GM20431 (cell line): ENCODE measurements around the gene ANAPC7.
"Not testable (repeated sequence)": the region's sequence is repeated elsewhere in the genome, so short reads cannot be mapped to it uniquely, and the experiment has no call there.

Experiments
- in situ Hi-C: fragments of 300-500 bp; cut with MseI, MboI; formaldehyde crosslinking; loops from one replicate; pipeline ENCODE4 v1.15.0; 2020; ENCODE audit warnings: low sequenced_read_pairs; ENCODE audit not compliant: unreplicated experiment

ANAPC7 gene

DNA sequence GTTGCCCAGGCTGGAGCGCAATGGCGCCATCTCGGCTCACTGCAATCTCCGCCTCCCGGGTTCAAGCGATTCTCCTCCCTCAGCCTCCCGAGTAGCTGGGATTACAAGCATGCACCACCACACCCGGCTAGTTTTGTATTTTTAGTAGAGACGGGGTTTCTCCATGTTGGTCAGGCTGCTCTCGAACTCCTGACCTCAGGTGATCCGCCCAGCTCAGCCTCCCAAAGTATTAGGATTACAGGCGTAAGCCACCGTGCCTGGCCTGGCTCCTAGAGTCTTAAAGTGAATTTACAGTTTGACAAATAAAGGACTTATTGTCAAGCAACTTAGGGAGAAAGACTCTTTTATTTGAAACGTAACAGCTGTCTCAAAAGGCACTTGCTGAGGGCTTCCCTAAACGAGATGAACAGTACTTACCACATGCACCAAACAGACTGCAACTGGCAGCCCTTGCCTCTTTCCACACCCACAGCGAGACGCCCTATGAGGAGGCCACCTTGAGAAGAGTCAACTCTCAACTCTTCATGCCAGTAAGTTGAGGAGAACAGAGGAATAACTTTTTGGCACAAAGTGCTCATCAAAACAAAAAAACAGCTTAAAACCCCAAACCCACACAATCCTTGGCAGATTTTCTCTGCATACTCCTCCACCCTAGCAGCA lies 25.2 kb downstream of the ANAPC7 start:
- in situ Hi-C loops, result not testable (repeated sequence)

- in situ Hi-C loops, result no loop called here
Observed at GRCh38 chr12:110373962-110374611, 29.4 kb downstream of the ANAPC7 start.

GRCh38 chr12:110373425-110373824 lies 30.1 kb downstream of the ANAPC7 start:
- in situ Hi-C loops, result no loop called here

GRCh38 chr12:110373025-110373424 lies 30.5 kb downstream of the ANAPC7 start:
- in situ Hi-C loops, result no loop called here

DNA sequence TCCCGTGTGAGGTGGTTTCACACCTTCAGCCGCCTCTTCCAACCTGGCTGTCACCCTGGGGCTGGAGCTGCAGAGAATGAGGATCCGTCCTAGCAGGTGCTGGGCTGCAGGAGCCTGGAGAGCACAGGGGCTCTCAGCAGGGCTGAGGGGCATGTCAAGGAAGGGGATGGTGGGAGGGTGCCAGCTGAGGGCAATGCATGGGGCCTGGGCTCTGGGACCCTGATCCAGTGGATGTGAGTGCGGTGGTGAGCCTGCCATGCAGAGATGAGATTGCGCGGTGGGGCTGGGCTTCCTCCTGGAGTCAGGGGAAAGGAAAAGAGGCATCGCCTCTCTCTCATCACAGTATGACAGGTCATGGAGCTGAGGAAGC lies 31.5 kb downstream of the ANAPC7 start:
- in situ Hi-C loops, result no loop called here

GRCh38 chr12:110371408-110372055 lies 32.0 kb downstream of the ANAPC7 start:
- in situ Hi-C loops, result no loop called here

GRCh38 chr12:110370732-110371231 lies 32.7 kb downstream of the ANAPC7 start:
- in situ Hi-C loops, result no loop called here

- in situ Hi-C loops, result no loop called here
Observed at GRCh38 chr12:110369992-110370391, 33.5 kb downstream of the ANAPC7 start.

GRCh38 chr12:110367181-110367864 lies 36.2 kb downstream of the ANAPC7 start:
- in situ Hi-C loops, result no loop called here

- in situ Hi-C loops, result no loop called here
Observed at GRCh38 chr12:110366321-110367142, 37.0 kb downstream of the ANAPC7 start.

GRCh38 chr12:110365489-110366320 lies 37.8 kb downstream of the ANAPC7 start:
- in situ Hi-C loops, result no loop called here

DNA sequence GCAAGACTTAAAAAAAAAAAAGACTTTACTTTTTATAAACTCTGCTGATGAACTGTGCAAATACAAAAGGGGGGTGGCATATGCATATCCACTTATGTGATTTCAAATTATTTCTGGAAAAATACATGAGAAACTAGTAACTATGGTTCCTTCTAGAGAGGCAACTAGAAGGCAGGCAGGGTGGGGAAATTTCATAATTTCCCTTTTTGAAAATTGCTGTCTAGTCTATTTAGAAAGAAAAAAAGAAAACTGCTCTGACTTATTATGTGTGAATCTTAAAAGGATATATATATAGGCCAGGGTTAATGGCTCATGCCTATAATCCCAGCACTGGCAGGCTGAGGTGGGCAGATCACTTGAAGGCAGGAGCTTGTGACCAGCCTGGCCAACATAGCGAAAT lies 42.3 kb downstream of the ANAPC7 start:
- in situ Hi-C loops, result no loop called here

GRCh38 chr12:110358384-110359097 lies 45.0 kb downstream of the ANAPC7 start:
- in situ Hi-C loops, result not testable (repeated sequence)

DNA sequence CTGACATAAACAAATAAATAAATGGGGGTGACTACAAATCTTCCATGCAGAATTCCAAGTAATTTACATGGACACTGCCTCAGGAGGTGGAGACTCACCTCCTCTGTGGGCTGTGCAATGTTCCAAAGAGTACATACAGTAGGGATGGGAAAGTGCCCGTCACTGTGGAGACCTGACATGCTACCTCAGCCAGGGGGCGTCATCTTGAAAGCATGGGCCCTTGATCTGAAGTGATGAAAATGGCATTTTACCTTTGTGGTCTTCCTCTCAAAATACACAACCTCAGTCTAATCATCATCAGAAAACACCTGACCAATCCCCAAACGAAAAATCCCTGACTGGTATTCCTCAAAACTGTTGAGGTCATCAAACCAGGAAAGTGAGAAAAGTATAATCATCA lies 48.4 kb downstream of the ANAPC7 start:
- in situ Hi-C loops, result no loop called here

- in situ Hi-C loops, result no loop called here
Observed at GRCh38 chr12:110354172-110354780, 49.2 kb downstream of the ANAPC7 start.

GRCh38 chr12:110353211-110353965 lies 50.1 kb downstream of the ANAPC7 start:
- in situ Hi-C loops, result no loop called here

GRCh38 chr12:110352401-110352800 lies 51.1 kb downstream of the ANAPC7 start:
- in situ Hi-C loops, result no loop called here
